HG02588 (cell line): Measurements from ENCODE around the gene LAMTOR5.
"Not testable (repeated sequence)": the region's sequence is repeated elsewhere in the genome, so short reads cannot be mapped to it uniquely, and the experiment has no call there.

Source experiments
- ATAC-seq: cut with Tn5 transposase; IDR thresholded peaks from one replicate; pipeline ENCODE4 v1.9.1; 2021; ENCODE audit warnings: mild to moderate bottlenecking, moderate library complexity; ENCODE audit not compliant: unreplicated experiment

LAMTOR5 gene

GRCh38 chr1:110407260-110408210 is at the start of gene LAMTOR5:
Gene LAMTOR5, minus strand, starts transcription at chr1:110407694. Its CDS starts 74 bp downstream, at chr1:110407620.
- ATAC-seq, result peak; percentile 90

- no peak for ATAC-seq
Observed at GRCh38 chr1:110457206-110457605, 49.7 kb upstream of the LAMTOR5 start.

GRCh38 chr1:110455151-110455550 is 47.7 kb upstream of the LAMTOR5 start:
- no peak for ATAC-seq

GRCh38 chr1:110454328-110454727 is 46.8 kb upstream of the LAMTOR5 start:
- ATAC-seq, result no peak

- ATAC-seq, result no peak
Observed at GRCh38 chr1:110453829-110454228, 46.3 kb upstream of the LAMTOR5 start.

- ATAC-seq, result no peak
Observed at GRCh38 chr1:110452330-110452729, 44.8 kb upstream of the LAMTOR5 start.

- no peak for ATAC-seq
Observed at GRCh38 chr1:110450929-110451328, 43.4 kb upstream of the LAMTOR5 start, which contains the start of gene PROK1. Gene PROK1, plus strand, starts transcription at chr1:110451149. Its CDS starts 68 bp downstream, at chr1:110451217.

- no peak for ATAC-seq
Observed at GRCh38 chr1:110449661-110450651, 42.5 kb upstream of the LAMTOR5 start.

GRCh38 chr1:110444561-110444960 is 37.1 kb upstream of the LAMTOR5 start:
- ATAC-seq, result no peak

GRCh38 chr1:110443451-110443850 is 36.0 kb upstream of the LAMTOR5 start:
- no peak for ATAC-seq

- ATAC-seq, result no peak
Observed at GRCh38 chr1:110441888-110442287, 34.4 kb upstream of the LAMTOR5 start.

GRCh38 chr1:110440877-110441276 is 33.4 kb upstream of the LAMTOR5 start:
- ATAC-seq, result no peak

- ATAC-seq, result not testable (repeated sequence)
Observed at GRCh38 chr1:110439873-110440272, 32.4 kb upstream of the LAMTOR5 start.

GRCh38 chr1:110438893-110439292 is 31.4 kb upstream of the LAMTOR5 start:
- no peak for ATAC-seq

GRCh38 chr1:110437645-110438299 is 30.3 kb upstream of the LAMTOR5 start:
- ATAC-seq, result not testable (repeated sequence)

- no peak for ATAC-seq
Observed at GRCh38 chr1:110436635-110437034, 29.1 kb upstream of the LAMTOR5 start.

- no peak for ATAC-seq
Observed at GRCh38 chr1:110434946-110435345, 27.5 kb upstream of the LAMTOR5 start.

- no peak for ATAC-seq
Observed at GRCh38 chr1:110433803-110434202, 26.3 kb upstream of the LAMTOR5 start.

- no peak for ATAC-seq
Observed at GRCh38 chr1:110433213-110433612, 25.7 kb upstream of the LAMTOR5 start.

- ATAC-seq, result no peak
Observed at GRCh38 chr1:110430901-110431300, 23.4 kb upstream of the LAMTOR5 start.

GRCh38 chr1:110430366-110430765 is 22.9 kb upstream of the LAMTOR5 start:
- ATAC-seq, result no peak
